ENCODE data around the gene TMEM121. TPM values are rescaled to one million over a fixed set of nuclear protein-coding genes. Genes with fewer than 3 reads are reported as not detected.
A peak's percentile ranks its signal among the peaks of the same experiment; 100 is the strongest.

The TMEM121 gene
- total RNA-seq, 2 experiments from 2014 or later = 0.21 to 0.25 TPM

GRCh38 chr14:105491366-105491973, 34.9 kb upstream of the TMEM121 start:
- H3K4me3 ChIP-seq (ENCODE audit: low read depth, low read length, poor library complexity, severe bottlenecking) = peak overlapping the region; percentile 96
- intact Hi-C loops (cut with micrococcal nuclease; ENCODE audit: unreplicated experiment) = loop anchor here (1.0 to 2.0 kb wide), 2 partner anchors 41 to 93 kb away; partner anchors contain the start of gene TEX22
- peaks cover 4% of the 10 kb centered on the region; the same call in 1 of the 2 replicates for H4K20me1 ChIP-seq (ENCODE audit: insufficient read depth, low read length)
- H2AFZ ChIP-seq (ENCODE audit: low read length) = no peak overlapping the region
- CTCF ChIA-PET (ENCODE audit: unreplicated experiment) = interaction anchor here (0.7 to 0.9 kb wide), 6 partner anchors 10 to 102 kb away, joined by 3 to 21 read pairs (median 8); no protein-coding TSS in a partner anchor
- POLR2A ChIA-PET = no interaction called here
- TF ChIP-seq, protein P1, sequence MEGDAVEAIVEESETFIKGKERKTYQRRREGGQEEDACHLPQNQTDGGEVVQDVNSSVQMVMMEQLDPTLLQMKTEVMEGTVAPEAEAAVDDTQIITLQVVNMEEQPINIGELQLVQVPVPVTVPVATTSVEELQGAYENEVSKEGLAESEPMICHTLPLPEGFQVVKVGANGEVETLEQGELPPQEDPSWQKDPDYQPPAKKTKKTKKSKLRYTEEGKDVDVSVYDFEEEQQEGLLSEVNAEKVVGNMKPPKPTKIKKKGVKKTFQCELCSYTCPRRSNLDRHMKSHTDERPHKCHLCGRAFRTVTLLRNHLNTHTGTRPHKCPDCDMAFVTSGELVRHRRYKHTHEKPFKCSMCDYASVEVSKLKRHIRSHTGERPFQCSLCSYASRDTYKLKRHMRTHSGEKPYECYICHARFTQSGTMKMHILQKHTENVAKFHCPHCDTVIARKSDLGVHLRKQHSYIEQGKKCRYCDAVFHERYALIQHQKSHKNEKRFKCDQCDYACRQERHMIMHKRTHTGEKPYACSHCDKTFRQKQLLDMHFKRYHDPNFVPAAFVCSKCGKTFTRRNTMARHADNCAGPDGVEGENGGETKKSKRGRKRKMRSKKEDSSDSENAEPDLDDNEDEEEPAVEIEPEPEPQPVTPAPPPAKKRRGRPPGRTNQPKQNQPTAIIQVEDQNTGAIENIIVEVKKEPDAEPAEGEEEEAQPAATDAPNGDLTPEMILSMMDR (conservative IDR thresholded peaks at IDR 0.05; ENCODE audit: low read length) = no peak
- TF ChIP-seq EZH2phosphoT487 (IDR thresholded peaks at IDR 0.05; ENCODE audit: borderline replicate concordance, low read depth, low read length) = no peak
- no peaks in the 10 kb centered on the region for H3K9me3 ChIP-seq (ENCODE audit: low read length)
- peak overlapping the region; percentile 80 for H3K27ac ChIP-seq (ENCODE audit: low read depth, low read length, poor library complexity, severe bottlenecking)
- DNase-seq (ENCODE audit: low spot score) = peak; percentile 85
- no peaks in the 10 kb centered on the region for H3K9me2 ChIP-seq (ENCODE audit: insufficient read depth, low read length)
- BruUV-seq (replicated peaks) = TSS peak; percentile 75
- H3K36me3 ChIP-seq (ENCODE audit: insufficient read depth, low read length) = peaks cover 11% of the 10 kb centered on the region; the same call in 1 of the 2 replicates
- H3K79me2 ChIP-seq (ENCODE audit: insufficient read depth, low read depth, low read length) = 0 out of 2 replicates have a peak, but pooled peaks cover 6% of the 10 kb centered on the region
- H3K4me2 ChIP-seq (ENCODE audit: low read length) = peak overlapping the region; percentile 70
- peaks cover 34% of the 10 kb centered on the region for H3K4me1 ChIP-seq (ENCODE audit: insufficient read depth, low read length, poor library complexity, severe bottlenecking)

DNA sequence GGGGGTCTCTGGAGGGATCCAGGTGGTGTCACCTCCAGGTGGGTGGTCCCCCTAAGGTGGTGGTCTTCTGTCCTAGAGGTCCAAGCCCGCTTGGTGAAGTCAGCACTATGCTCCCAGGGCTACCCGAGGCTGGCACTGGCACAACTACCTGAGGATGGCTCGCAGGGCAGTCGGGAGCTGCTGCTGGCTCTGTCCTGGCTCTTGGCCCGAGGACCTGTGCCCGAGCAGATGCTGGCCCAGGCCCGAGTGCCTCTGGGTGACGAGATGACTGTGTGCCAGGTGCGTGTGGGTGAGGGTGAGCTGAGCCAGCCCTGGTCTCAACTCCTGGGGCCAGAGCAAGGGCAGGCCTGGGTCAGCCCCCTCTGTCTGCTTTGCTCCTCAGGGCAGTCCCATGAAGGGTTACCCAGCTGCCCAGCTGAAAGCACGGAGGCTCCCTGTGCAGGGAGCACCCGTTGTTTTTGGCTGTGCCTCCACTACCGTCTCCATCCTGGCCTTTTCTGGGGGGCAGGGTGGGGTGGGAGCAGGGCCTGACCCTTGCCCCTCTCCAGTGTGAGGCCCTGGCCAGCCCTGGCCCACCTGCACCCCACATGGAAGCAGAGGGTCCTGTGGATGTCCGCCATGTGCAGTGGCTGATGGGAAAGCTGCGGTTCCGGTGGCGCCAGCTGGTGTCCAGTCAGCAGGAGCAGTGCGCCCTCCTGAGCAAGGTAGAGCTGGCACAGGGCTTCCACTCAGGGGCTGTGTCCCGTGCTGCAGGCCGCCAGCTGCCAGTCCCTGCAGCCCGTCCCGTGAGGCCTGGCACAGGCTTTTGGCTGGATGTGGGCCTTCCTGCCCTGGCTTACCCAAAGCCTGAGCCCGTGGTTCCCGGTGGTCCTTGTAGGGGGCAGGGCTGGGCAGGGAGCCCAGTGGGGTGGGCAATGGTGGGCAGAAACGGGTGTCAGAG, 34.1 kb upstream of the TMEM121 start:
- H4K20me1 ChIP-seq (ENCODE audit: insufficient read depth, low read length) = peaks cover 4% of the 10 kb centered on the region; the same call in 1 of the 2 replicates
- peak overlapping the region; percentile 96 for H3K4me3 ChIP-seq (ENCODE audit: low read depth, low read length, poor library complexity, severe bottlenecking)
- H3K9me2 ChIP-seq (ENCODE audit: insufficient read depth, low read length) = no peaks in the 10 kb centered on the region
- H3K27ac ChIP-seq (ENCODE audit: low read depth, low read length, poor library complexity, severe bottlenecking) = no peak overlapping the region
- peak overlapping the region; percentile 70 for H3K4me2 ChIP-seq (ENCODE audit: low read length)
- peaks cover 27% of the 10 kb centered on the region for H3K4me1 ChIP-seq (ENCODE audit: insufficient read depth, low read length, poor library complexity, severe bottlenecking)
- no TSS peak for BruUV-seq (replicated peaks)
- TF ChIP-seq EZH2phosphoT487 (IDR thresholded peaks at IDR 0.05; ENCODE audit: borderline replicate concordance, low read depth, low read length) = no peak
- TF ChIP-seq, protein P1 (conservative IDR thresholded peaks at IDR 0.05; ENCODE audit: low read length) = no peak
- POLR2A ChIA-PET = no interaction called here
- intact Hi-C loops (cut with micrococcal nuclease; ENCODE audit: unreplicated experiment) = no loop called here
- H3K79me2 ChIP-seq (ENCODE audit: insufficient read depth, low read depth, low read length) = 0 out of 2 replicates have a peak, but pooled peaks cover 6% of the 10 kb centered on the region
- peaks cover 11% of the 10 kb centered on the region; the same call in 1 of the 2 replicates for H3K36me3 ChIP-seq (ENCODE audit: insufficient read depth, low read length)
- no peak overlapping the region for H2AFZ ChIP-seq (ENCODE audit: low read length)
- no peaks in the 10 kb centered on the region for H3K9me3 ChIP-seq (ENCODE audit: low read length)
- DNase-seq (ENCODE audit: low spot score) = no peak
- CTCF ChIA-PET (ENCODE audit: unreplicated experiment) = interaction anchor here (0.7 to 0.9 kb wide), 5 partner anchors 11 to 102 kb away, joined by 3 to 21 read pairs (median 11); no protein-coding TSS in a partner anchor
